Measurements from ENCODE around the gene LACRT. TPM values are rescaled to one million over a fixed set of nuclear protein-coding genes. Genes with fewer than 3 reads are reported as not detected.

LACRT gene
- total RNA-seq, 5 donors from 2014 or later (not counting 1 experiment from before 2014, with no cell fraction given): not detected

DNA sequence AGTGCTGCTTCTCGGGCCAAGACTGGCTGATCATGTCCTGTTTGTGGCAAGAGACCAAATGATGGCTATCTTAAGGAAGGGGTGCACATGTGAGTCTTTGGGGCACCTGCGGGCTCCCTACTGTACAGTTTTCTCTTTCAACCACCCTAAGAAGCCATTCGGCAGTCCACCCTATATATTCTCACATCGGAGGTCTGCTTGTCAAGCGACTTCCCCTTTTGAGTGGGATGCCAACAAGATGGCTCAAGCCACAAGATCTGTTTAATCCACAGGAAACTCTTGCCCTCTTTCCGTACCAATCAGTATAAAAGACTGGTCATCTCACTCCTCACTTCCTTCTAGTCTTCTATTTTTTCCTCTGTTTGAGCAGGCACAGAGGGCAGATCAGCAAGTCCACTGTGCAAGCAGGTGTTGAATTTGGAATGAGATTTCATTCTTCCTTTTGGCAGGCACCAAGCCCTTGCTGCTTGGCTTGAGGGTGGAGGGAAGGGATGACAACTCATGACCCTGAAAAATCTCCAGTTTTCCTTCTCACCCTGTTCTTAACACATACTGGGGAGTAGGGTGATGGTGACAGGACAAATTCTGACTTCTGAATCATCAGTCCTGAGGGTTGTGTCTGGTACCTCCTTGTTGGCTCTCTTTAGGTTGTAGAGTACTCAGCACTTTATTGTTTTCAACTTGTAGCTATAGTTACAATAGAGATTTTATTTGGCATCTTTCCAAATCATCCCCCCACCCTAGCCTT lies 17.6 kb downstream of the LACRT start:
- POLR2A ChIA-PET: no interaction called here
- H3K4me3 ChIP-seq (ENCODE audit: control insufficient read depth in 1 of 2, extremely low read depth in 1 of 2, low read length in 1 of 2): no peak overlapping the region
- Mint-ChIP-seq H3K4me1 (peaks cover 0 to 4% (median 3%) of the 10 kb centered on the region in 3 donors), H3K4me3 (no peak overlapping the region), H3K9me3 (no peaks in the 10 kb centered on the region), H3K36me3 (no peaks in the 10 kb centered on the region), H3K27ac (no peak overlapping the region), H3K27me3 (peaks cover 41 to 51% of the 10 kb centered on the region in 2 donors)
- CTCF ChIA-PET: no interaction called here
- H3K27me3 ChIP-seq (replicated peaks in 1 of 2; ENCODE audit: control insufficient read depth in 2 of 2, extremely low read depth in 1 of 2, insufficient read depth in 2 of 2, low read length in 1 of 2): peaks cover 0 to 16% of the 10 kb centered on the region in 2 experiments
- no peaks in the 10 kb centered on the region for H3K4me1 ChIP-seq (ENCODE audit: control insufficient read depth in 1 of 2, extremely low read depth in 1 of 2, insufficient read depth in 2 of 2, low read length in 2 of 2)
- 8% methylated on average over 2 of the region's 6 CpGs for WGBS (ENCODE audit: insufficient coverage)
- no peak for DNase-seq
- ATAC-seq (replicated peaks in 1 of 4): no peak
- no peak overlapping the region for H3K27ac ChIP-seq (ENCODE audit: low read length)
- no peaks in the 10 kb centered on the region for H3K9me3 ChIP-seq
- no peaks in the 10 kb centered on the region for H3K36me3 ChIP-seq (ENCODE audit: control insufficient read depth in 2 of 2, extremely low read depth in 1 of 2, insufficient read depth in 1 of 2, low read length in 1 of 2)

GRCh38 chr12:54612225-54612750 lies 22.4 kb downstream of the LACRT start:
- Mint-ChIP-seq H3K27me3 (peaks cover 27 to 55% of the 10 kb centered on the region in 2 donors), H3K4me1 (peaks cover 0 to 4% (median 2%) of the 10 kb centered on the region in 3 donors), H3K36me3 (no peaks in the 10 kb centered on the region), H3K9me3 (no peaks in the 10 kb centered on the region), H3K27ac (no peak overlapping the region), H3K4me3 (no peak overlapping the region)
- CTCF ChIA-PET: no interaction called here
- ATAC-seq (replicated peaks in 1 of 4): no peak
- H3K27me3 ChIP-seq (replicated peaks in 1 of 2; ENCODE audit: control insufficient read depth in 2 of 2, extremely low read depth in 1 of 2, insufficient read depth in 2 of 2, low read length in 1 of 2): peaks cover 0 to 34% of the 10 kb centered on the region in 2 experiments
- no peaks in the 10 kb centered on the region for H3K4me1 ChIP-seq (ENCODE audit: control insufficient read depth in 1 of 2, extremely low read depth in 1 of 2, insufficient read depth in 2 of 2, low read length in 2 of 2)
- no CpG with 5 or more reads among the region's 1 CpG for WGBS (ENCODE audit: insufficient coverage)
- H3K36me3 ChIP-seq (ENCODE audit: control insufficient read depth in 2 of 2, extremely low read depth in 1 of 2, insufficient read depth in 1 of 2, low read length in 1 of 2): no peaks in the 10 kb centered on the region
- DNase-seq: no peak
- POLR2A ChIA-PET: no interaction called here
- H3K4me3 ChIP-seq (ENCODE audit: control insufficient read depth in 1 of 2, extremely low read depth in 1 of 2, low read length in 1 of 2): no peak overlapping the region
- no peak overlapping the region for H3K27ac ChIP-seq (ENCODE audit: low read length)
- H3K9me3 ChIP-seq: no peaks in the 10 kb centered on the region

DNA sequence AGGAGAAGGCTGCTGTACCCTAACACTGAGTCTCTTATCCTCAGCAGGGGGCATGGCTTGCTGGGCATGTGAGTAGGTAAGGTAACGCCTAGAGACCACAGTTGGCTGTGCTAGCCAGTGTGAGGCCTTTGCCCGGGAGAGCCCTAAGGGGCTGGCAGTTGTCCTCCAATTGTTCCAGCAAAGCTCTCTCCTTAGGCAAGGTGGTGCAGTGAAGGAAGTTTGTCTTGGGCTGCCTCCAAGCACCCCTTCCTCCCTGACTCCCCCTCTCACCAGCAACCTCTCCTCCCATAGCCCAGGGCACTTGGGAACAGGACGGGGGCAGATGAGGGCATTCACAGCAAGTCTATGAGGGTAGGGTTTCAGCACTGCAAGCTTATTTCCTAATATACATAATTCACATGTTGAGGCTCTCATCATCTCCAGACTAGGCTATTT lies 23.0 kb downstream of the LACRT start:
- POLR2A ChIA-PET: no interaction called here

DNA sequence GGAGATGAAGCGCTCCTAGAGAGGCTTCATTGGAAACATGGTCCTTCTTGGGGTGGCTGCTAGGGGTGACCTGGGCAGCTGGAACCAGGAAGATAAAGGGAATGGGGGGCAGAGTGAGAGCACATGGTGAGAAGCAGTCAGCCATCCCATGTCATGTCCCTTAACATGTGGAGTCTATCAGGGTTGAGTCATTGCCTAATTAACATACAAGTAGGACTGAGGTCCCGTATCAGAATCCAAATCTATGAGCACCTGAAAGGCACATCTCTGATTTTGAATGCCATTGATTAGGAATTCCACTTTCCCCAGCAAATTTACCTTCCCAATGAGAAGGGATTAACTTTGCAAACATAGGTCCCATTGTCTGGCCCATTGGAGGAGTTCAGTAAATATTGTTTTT lies 25.9 kb downstream of the LACRT start:
- H3K4me1 ChIP-seq (ENCODE audit: control insufficient read depth in 1 of 2, extremely low read depth in 1 of 2, insufficient read depth in 2 of 2, low read length in 2 of 2): no peaks in the 10 kb centered on the region
- WGBS (ENCODE audit: insufficient coverage): 80% methylated on average over 2 of the region's 2 CpGs
- Mint-ChIP-seq H3K4me1 (peaks cover 0 to 1% (median 0%) of the 10 kb centered on the region in 3 donors), H3K27ac (no peak overlapping the region), H3K36me3 (no peaks in the 10 kb centered on the region), H3K4me3 (no peak overlapping the region), H3K27me3 (peaks cover 4 to 30% of the 10 kb centered on the region in 2 donors), H3K9me3 (no peaks in the 10 kb centered on the region)
- no peak overlapping the region for H3K4me3 ChIP-seq (ENCODE audit: control insufficient read depth in 1 of 2, extremely low read depth in 1 of 2, low read length in 1 of 2)
- POLR2A ChIA-PET: no interaction called here
- CTCF ChIA-PET: interaction anchor here in 1 of 2 donors (0.7 kb wide), 1 partner anchor 94 kb away, joined by 5 read pairs; no protein-coding TSS in a partner anchor
- no peak for DNase-seq
- no peaks in the 10 kb centered on the region for H3K36me3 ChIP-seq (ENCODE audit: control insufficient read depth in 2 of 2, extremely low read depth in 1 of 2, insufficient read depth in 1 of 2, low read length in 1 of 2)
- H3K9me3 ChIP-seq: no peaks in the 10 kb centered on the region
- ATAC-seq (replicated peaks in 1 of 4): no peak
- H3K27ac ChIP-seq (ENCODE audit: low read length): no peak overlapping the region
- H3K27me3 ChIP-seq (replicated peaks in 1 of 2; ENCODE audit: control insufficient read depth in 2 of 2, extremely low read depth in 1 of 2, insufficient read depth in 2 of 2, low read length in 1 of 2): peaks cover 0 to 18% of the 10 kb centered on the region in 2 experiments

More for the DNA sequence above, 23.0 kb downstream of the LACRT start:
- DNase-seq (no peak), ATAC-seq (replicated peaks in 1 of 4) (no peak)
- H3K9me3 Mint-ChIP-seq: no peaks in the 10 kb centered on the region
- H3K4me1 ChIP-seq (ENCODE audit: control insufficient read depth in 1 of 2, extremely low read depth in 1 of 2, insufficient read depth in 2 of 2, low read length in 2 of 2): no peaks in the 10 kb centered on the region
- peaks cover 0 to 1% (median 0%) of the 10 kb centered on the region in 3 donors for H3K4me1 Mint-ChIP-seq
- no peak overlapping the region for H3K27ac ChIP-seq (ENCODE audit: low read length)
- no peak overlapping the region for H3K4me3 ChIP-seq (ENCODE audit: control insufficient read depth in 1 of 2, extremely low read depth in 1 of 2, low read length in 1 of 2)
- H3K9me3 ChIP-seq: no peaks in the 10 kb centered on the region
- H3K27me3 Mint-ChIP-seq: peaks cover 24 to 51% of the 10 kb centered on the region in 2 donors
- H3K27ac Mint-ChIP-seq: no peak overlapping the region
- H3K36me3 ChIP-seq (ENCODE audit: control insufficient read depth in 2 of 2, extremely low read depth in 1 of 2, insufficient read depth in 1 of 2, low read length in 1 of 2): no peaks in the 10 kb centered on the region
- H3K27me3 ChIP-seq (replicated peaks in 1 of 2; ENCODE audit: control insufficient read depth in 2 of 2, extremely low read depth in 1 of 2, insufficient read depth in 2 of 2, low read length in 1 of 2): peaks cover 0 to 31% of the 10 kb centered on the region in 2 experiments
- no peak overlapping the region for H3K4me3 Mint-ChIP-seq
- WGBS (ENCODE audit: insufficient coverage): no CpG with 5 or more reads among the region's 3 CpGs
- CTCF ChIA-PET: no interaction called here
- no peaks in the 10 kb centered on the region for H3K36me3 Mint-ChIP-seq

- peaks cover 2 to 4% (median 3%) of the 10 kb centered on the region in 3 donors for H3K4me1 Mint-ChIP-seq
- Histone ChIP-seq H3K4me1 (ENCODE audit: control insufficient read depth in 1 of 2, extremely low read depth in 1 of 2, insufficient read depth in 2 of 2, low read length in 2 of 2) (no peaks in the 10 kb centered on the region), H3K9me3 (no peaks in the 10 kb centered on the region), H3K27me3 (replicated peaks in 1 of 2; ENCODE audit: control insufficient read depth in 2 of 2, extremely low read depth in 1 of 2, insufficient read depth in 2 of 2, low read length in 1 of 2) (peaks cover 0 to 18% of the 10 kb centered on the region in 2 experiments), H3K27ac (ENCODE audit: low read length) (no peak overlapping the region), H3K4me3 (ENCODE audit: control insufficient read depth in 1 of 2, extremely low read depth in 1 of 2, low read length in 1 of 2) (no peak overlapping the region), H3K36me3 (ENCODE audit: control insufficient read depth in 2 of 2, extremely low read depth in 1 of 2, insufficient read depth in 1 of 2, low read length in 1 of 2) (no peaks in the 10 kb centered on the region)
- ATAC-seq (replicated peaks in 1 of 4) (no peak), DNase-seq (no peak)
- ChIA-PET CTCF (interaction anchor here (0.6 to 0.7 kb wide), 2 partner anchors 95 to 601 kb away, joined by 3 to 5 read pairs; no protein-coding TSS in a partner anchor), POLR2A (no interaction called here)
- H3K27me3 Mint-ChIP-seq: peaks cover 4 to 30% of the 10 kb centered on the region in 2 donors
- 80% methylated on average over 2 of the region's 6 CpGs for WGBS (ENCODE audit: insufficient coverage)
- no peaks in the 10 kb centered on the region for H3K9me3 Mint-ChIP-seq
- H3K4me3 Mint-ChIP-seq: no peak overlapping the region
- H3K36me3 Mint-ChIP-seq: no peaks in the 10 kb centered on the region
- H3K27ac Mint-ChIP-seq: no peak overlapping the region
Measured at GRCh38 chr12:54608156-54608555, 26.5 kb downstream of the LACRT start.

DNA sequence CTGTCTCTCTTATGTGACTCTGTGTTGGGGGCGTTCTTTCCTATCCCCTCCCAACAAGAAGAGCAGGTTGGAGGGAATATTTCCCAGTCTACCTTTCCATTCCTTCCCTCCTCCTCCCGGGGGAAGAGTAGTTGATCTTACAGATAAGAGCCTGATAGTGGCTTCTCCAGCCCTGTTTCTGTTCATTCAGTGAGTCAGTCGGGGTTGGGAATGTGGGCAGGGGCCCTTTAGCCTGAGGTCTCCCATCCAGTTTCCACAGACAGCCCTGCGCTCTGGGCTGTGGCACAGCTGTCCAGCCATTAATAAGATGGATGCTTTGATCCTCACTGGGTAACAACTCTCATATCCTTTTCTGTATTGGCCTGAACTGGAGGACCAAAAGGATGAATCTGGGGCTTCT lies 28.1 kb downstream of the LACRT start:
- Mint-ChIP-seq H3K27me3 (peaks cover 2 to 30% of the 10 kb centered on the region in 2 donors), H3K27ac (no peak overlapping the region), H3K9me3 (no peaks in the 10 kb centered on the region), H3K4me1 (peaks cover 6 to 8% (median 8%) of the 10 kb centered on the region in 3 donors), H3K4me3 (no peak overlapping the region), H3K36me3 (no peaks in the 10 kb centered on the region)
- Histone ChIP-seq H3K4me1 (ENCODE audit: control insufficient read depth in 1 of 2, extremely low read depth in 1 of 2, insufficient read depth in 2 of 2, low read length in 2 of 2) (no peaks in the 10 kb centered on the region), H3K27ac (ENCODE audit: low read length) (no peak overlapping the region), H3K4me3 (ENCODE audit: control insufficient read depth in 1 of 2, extremely low read depth in 1 of 2, low read length in 1 of 2) (no peak overlapping the region), H3K27me3 (replicated peaks in 1 of 2; ENCODE audit: control insufficient read depth in 2 of 2, extremely low read depth in 1 of 2, insufficient read depth in 2 of 2, low read length in 1 of 2) (peaks cover 0 to 15% of the 10 kb centered on the region in 2 experiments), H3K9me3 (no peaks in the 10 kb centered on the region), H3K36me3 (ENCODE audit: control insufficient read depth in 2 of 2, extremely low read depth in 1 of 2, insufficient read depth in 1 of 2, low read length in 1 of 2) (no peaks in the 10 kb centered on the region)
- ChIA-PET CTCF (interaction anchor here in 1 of 2 donors (0.8 kb wide), 1 partner anchor 10 kb away, joined by 5 read pairs; no protein-coding TSS in a partner anchor), POLR2A (no interaction called here)
- no peak for DNase-seq
- 58% methylated on average over 2 of the region's 4 CpGs for WGBS (ENCODE audit: insufficient coverage)
- no peak for ATAC-seq (replicated peaks in 1 of 4)
